GM19043 (cell line): ENCODE results near the gene MET.

ENCODE experiments used
- ATAC-seq: cut with Tn5 transposase; IDR thresholded peaks from one replicate; pipeline ENCODE4 v1.9.1; 2021; ENCODE audit warnings: low read depth; ENCODE audit not compliant: unreplicated experiment

Gene MET

DNA sequence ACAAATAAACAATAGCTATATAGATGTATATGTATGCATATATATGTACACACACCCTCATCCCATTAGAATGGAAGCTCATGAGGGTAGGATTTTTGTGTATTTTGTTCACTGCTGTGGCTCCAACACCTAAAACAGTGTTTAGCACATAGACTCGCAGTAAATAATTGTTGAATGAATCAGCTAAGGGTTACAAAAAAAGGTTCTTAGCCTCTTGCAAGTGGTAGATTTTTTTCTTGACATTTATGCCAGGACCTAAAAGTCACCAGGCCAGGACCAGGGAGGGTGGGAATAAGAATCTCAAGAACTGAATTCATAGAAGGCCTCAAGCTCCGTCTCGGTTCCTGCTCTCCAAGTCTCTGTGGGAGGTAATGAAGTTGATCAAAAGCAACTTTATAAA, 107.9 kb downstream of the MET start:
- ATAC-seq = no peak

DNA sequence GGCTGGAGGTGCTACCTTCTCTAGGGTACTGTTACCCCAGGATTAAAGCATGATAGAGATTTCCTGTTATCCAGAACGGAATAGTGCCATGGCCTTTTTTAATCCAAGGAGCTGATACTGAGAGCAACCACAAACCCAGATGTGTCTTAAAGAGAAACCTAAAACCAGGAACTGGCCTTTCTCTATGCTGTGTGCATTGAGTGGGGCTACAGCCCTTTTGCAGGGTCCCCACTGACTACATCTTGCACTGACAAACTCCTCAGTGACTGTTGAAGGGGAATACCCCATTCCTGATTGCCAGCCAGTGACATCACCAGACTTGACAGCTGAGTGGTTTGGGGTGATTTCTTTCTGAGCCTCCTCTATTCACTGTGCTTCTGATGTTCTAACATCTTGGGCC, 108.5 kb downstream of the MET start:
- ATAC-seq = no peak

DNA sequence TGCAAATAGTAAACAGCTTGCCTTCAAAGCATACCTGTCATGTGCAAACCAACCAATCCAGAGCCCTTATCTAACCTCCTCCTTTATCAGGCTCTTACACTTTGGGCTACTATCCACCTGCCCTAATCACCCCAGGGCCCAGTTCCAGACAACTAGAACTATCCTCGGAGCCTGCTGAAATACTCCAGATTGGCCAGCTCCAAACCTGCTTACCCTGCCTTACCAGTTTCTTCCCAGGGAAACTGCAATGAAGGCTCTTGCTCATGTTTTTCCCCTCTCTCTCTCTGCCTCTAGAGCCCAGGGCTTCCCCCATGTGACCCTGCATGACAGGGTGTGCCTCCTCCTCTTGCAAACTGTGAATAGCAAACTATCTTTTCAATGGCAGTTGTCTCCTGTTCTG, 109.0 kb downstream of the MET start:
- ATAC-seq = no peak

DNA sequence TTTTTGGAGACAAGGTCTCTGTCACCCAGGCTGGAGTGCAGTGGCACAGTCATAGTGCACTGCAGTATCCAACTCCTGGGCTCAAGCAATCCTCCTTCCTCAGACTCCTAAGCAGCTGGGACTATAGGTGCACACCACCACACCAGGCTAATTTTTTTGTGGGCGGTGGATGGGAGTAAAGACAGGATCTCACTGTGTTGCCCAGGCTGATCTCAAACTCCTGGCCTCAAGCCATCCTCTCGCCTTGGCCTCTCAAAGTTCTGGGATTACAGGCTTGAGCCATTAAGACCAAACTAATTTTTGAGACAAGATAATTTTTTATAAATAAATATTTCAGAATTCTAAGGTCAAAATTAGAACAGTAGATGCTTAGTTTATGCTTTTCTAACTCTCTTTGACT, 109.6 kb downstream of the MET start:
- ATAC-seq = no peak

DNA sequence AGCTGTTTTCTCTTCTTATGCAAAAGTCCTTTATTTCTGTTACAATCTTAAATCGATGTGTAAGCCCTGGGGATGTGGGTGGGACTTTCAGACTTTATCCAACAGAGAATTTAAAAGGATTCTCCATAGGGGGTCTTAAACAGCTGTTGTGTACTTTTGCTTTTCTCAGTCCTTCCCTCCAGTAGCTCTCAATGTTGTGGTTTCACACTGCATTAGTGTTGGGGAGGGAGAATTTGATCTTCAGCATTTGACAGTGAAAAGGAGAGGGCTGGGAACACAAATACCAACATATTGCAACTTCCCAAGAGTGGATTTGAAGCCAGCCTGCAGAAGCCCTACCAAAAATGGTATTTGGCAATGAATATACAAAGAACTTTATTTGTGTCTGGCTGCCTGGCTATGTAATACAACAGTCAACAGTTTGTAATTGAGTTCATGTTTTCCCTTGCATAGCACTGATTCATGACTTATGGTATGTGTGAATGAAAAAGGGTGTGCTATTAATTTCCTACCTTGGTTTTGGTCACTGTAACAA, 110.2 kb downstream of the MET start:
- no peak for ATAC-seq

DNA sequence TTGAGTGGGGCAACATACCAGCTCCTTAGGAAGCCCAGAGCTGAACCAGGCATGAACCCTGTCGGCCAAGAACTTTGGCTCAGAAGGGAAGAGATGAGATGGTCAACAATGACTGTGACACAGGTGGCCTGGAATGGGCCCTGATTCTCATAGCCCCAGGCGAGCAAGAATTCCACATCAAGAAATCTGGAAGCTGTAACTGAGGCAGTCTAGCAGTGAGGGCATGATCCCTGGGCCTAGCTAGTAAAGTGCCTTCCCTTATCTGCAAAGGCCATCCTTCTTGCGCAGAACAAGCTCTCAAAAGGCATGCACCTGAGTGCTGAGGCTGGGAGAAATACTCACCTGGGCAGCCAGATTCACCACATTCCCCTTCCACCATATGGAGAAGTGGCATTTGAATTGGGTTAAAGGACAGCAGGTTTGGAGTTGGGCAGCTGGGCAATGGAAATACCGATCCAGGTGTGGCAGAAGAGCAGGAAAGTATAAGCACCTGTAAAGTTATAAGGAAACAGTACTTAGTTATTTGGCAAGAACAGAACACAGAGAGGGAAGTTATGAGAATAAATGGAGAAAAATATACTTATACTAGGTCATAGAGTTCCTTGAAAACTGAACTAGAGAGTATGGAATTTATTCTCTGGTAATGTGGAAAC, 111.8 kb downstream of the MET start:
- ATAC-seq = no peak

DNA sequence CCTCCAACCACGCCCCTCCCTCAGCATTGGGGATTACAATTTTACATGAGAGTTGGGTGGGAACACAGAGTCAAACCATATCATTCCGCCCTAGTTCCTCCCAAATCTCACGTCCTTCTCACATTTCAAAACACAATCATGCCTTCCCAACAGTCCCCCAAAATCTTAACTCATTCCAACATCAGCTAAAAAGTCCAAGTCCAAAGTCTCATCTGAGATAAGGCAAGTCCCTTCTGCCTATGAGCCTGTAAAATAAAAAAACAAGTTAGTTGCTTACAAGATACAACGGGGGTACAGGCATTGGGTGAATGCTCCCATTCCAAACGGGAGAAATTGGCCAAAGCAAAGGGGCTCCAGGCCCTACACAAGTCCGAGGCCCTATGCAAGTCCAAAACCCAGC, 112.7 kb downstream of the MET start:
- no peak for ATAC-seq

DNA sequence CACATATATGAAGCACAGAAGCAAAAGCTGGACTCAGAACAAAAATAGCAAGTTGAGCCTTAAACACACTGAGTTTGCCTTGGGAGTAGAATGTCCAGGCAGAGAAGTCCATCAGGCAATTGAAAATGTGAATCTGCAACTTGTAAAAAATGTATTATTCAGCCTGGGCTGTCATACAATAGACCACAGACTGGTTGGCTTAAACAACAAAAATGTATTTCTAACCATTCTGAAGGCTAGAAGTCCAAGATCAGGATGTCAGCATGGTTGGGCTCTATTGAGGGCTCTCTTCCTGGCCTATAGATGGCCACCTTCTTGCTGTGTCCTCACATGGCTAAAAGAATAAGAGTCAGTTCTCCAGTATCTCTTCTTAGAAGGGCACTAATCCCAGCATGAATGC, 113.8 kb downstream of the MET start:
- ATAC-seq = no peak

DNA sequence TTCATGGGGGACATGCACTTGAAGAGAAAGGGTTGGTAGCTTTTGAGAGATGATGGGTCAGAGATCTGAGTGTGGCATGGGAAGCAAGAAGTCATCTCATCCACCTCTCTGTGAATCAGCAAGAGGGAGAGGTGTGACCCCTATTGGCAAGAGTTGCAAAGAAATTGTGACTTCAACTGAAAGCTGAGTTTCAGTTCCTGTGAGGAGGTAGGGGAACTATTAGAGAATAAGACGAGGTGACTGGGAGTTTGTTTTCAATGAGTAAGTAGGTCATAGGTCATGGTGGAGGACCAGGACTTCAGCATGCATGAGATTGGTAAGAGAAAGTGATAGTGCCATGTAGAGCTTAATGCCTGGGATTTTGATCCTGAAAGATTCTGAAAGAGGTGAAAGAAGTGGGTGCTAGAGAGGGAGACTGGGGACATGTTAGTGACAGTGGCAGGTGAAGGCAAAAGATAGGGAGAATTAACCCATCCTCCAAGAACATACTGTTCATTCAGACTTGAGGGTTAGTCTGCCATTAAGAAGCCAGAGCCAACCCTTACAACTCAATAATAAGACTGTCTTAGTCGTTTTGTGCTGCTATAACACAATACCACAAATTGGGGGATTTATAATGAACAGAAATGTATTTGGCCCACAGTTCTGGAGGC, 114.9 kb downstream of the MET start:
- ATAC-seq = peak; percentile 98

DNA sequence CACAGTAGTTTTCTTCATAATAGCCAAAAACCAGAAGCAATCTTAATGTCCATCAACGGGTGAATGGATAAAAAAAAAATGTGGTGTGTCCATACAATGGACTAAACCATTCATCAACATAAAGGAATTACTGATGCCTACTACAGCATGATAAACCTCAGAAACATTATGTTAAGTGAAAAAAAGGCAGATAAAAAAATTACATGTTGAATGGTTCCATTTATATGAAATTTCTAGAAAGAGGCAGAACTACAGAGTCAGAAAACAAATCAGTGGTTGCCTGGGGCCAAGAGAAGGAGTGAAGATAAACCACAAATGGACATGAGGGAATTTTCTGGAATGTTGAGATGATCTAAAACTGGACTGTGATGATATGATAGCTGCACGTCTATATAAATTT, 115.9 kb downstream of the MET start:
- ATAC-seq = no peak

DNA sequence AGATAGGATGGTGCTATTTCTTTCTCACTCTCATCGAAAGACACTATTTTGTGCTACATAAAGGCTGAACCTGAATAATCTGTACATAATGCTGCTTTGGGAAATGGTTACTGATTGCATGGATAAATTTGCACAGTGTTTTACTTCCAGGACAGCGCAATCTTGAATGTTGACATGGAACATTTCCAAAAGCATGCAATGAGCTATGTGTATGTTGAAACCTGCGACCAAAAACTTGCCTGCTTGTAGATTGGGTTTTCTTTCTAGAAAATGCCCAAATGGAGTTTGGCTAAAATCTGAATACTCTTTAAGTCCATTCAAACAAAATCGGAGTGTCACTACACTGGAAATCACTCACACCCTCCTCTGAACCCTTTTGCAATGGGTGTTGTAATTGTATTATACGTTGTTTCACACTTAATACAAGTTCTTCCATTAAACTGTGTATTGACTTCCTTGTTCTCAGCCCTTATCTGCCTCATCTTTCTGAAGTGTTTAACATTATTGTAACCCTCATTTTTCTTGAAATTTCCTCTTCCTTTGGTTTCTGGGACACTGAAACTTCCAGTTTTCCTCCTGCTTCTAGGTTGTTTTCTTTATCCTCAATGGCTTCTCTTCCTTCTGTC, 116.7 kb downstream of the MET start:
- no peak for ATAC-seq

DNA sequence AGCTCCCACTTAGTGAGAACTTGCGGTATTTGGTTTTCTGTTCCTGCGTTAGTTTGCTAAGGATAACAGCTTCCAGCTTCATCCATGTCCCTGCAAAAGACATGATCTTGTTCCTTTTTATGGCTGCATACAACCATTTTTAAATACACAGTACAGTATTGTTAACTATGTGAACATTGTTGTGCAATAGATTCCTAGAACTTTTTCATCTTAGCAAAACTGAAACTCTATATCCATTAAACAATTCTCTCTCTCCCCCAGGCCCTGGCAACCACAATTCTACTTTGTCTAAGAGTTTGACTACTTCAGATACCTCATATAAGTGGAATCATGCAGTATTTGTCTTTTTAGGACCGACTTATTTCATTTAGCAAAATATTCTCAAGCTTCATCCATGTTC, 118.0 kb downstream of the MET start:
- no peak for ATAC-seq

DNA sequence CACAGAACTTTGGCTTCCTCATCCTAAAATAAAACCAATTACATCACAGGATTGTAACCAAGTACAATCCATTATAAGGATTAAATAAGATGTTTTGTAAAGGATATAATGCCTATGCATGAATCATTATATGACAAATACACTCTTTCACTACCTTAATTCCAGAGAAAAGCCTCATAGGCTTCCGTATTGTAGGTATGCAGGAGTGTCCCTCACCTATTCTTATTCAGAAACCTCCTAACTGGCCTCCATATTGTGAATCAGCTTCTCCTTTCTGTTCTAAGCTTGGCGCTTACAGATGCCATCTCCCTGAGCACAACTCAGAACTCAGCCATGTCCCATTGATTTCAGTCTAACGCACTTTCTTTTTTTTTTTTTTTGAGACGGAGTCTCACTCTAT, 120.8 kb downstream of the MET start:
- no peak for ATAC-seq

DNA sequence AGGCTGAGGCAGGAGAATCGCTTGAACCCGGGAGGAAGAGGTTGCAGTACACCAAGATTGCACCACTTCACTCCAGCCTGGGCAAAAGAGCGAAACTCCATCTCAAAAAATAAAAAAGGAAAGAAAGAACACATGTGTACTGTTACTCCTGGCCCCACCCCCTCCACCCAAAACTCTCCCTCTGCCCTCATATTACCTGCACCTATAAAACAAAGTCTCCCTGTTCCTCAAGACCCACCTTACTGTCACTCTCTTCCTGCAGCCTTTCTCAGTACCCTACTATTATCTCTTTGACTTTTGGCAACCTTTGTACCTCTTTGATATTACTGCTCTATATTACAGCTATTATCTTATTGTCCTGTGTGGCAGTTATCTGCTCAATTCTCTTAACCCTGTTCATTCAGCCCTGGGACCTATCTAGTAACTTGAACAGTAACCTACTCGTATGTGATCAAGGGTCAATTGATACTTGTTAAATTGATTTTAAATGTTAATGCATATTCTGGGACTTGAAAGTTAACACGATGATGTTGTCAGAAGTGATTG, 121.9 kb downstream of the MET start:
- ATAC-seq = no peak

DNA sequence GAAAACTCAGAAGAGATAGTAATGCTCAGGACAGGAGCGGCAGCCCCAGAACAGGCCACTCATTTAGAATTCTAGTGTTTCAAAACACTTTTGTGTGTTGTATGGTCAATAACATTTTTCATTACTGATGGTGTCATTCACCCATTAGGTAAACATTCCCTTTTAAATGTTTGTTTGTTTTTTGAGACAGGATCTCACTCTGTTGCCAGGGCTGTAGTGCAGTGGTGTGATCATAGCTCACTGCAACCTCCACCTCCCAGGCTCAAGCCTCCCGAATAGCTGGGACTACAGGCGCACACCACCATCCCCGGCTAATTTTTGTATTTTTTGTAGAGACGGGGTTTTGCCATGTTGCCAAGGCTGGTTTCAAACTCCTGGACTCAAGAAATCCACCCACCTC, 124.5 kb downstream of the MET start:
- no peak for ATAC-seq

DNA sequence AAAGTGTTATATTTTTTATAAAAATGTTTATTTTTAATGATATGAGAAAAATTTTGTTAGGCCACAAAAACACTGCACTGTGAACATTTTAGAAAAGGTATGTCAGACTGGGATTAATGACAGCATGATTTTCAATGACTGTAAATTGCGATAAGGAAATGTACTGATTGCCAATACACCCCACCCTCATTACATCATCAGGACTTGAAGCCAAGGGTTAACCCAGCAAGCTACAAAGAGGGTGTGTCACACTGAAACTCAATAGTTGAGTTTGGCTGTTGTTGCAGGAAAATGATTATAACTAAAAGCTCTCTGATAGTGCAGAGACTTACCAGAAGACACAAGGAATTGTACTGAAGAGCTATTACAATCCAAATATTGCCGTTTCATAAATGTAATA, 125.6 kb downstream of the MET start:
- no peak for ATAC-seq

DNA sequence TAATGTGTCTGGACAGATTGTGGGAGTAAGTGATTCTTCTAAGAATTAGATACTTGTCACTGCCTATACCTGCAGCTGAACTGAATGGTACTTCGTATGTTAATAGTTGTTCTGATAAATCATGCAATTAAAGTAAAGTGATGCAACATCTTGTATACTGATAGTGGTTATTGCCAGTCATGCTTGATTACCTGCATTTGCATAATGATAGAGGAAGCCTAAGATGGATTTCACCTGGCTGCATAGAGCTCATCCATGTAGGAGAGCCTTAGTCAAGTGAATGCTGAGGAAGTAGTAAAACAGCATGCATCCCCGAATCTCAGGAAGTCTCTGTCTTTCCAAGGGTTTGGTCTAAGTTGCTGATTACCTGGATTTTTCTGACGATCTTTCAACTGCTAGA, 126.2 kb downstream of the MET start:
- no peak for ATAC-seq

DNA sequence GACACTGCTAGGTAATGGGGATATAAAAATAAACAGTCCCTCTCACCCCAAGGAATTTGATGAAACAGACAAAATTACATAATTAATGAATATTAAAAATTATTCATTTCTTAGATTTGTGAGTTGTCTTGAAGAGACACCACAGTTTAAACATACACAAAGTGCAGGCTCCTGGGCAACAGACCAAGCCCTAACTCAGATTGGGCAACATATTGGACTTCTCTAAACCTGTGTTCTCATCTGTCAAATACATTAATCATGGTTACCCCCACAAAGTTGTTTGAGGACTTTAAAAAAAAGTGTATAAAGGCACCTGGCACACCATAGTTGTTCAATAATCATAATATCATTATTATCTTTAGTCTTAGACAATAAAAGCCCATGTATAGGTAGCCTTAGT, 127.9 kb downstream of the MET start:
- no peak for ATAC-seq

DNA sequence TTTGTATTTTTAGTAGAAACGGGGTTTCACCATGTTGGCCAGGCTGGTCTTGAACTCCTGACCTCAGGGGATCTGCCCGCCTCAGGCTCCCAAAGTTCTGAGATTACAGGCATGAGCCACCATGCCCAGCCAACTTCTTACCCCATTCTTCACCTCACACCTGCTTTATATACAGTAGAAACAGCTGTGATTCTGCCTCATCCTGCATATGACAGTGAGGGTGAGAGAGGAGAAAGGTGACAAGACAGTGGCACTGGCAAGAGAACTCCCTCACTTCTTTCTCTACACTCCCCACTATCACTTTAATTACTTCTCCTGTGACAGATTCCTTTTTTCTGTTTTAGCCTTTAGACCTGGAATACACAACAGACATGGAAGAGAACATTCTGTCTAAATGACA, 128.6 kb downstream of the MET start:
- ATAC-seq = no peak

DNA sequence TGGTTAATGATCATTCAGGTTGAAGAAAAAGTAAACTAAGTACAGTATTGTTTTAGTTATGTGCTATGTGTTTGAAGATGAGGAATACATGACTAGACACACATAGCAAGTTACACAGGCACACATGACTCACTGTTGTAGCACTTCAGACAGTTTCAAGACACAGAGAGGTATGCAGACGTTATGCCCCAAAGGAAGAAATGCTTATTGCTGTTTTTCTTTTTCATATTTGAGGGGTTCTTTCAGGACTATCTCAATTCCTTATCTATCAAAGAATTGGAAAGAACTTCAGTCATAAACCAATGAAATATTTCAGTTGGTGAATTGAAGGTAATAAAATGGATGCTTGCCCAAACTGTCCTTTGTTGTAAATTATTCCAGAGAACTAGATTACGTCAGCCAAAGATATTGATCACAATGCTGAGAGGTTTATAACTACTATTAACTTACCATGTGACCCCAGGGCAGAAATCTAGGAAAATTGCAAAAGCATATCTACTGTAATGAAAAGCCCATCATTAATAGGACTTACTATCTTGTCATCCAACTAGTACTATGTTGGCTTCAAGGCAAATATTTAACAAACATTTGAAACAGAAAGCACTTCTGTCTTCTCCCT, 129.2 kb downstream of the MET start:
- no peak for ATAC-seq

DNA sequence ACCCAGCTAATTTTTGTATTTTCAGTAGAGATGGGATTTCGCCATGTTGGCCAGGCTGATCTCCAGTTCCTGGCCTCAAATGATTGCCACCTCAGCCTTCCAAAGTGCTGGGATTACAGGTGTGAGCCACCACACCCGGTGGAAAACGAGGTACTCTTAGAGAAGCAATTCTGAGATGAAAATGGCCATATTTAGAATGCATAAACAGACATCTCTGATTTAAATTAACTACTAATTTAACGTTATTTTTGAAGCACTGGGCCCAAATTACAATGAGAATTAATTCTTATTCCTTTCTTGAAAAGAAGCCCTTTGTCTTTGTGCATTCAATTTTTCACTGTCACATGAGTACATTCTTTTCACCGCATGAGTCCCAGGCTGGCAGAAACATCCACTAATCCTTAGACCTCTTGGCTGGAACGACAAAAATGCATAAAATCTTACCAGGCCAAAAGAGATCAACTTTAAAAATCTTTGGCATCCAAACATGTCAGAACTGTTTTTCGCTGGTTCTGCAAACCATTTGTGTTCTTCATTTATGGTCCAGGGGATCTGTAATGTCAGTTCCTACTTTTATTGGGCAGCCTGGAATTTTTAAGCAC, 130.2 kb downstream of the MET start:
- no peak for ATAC-seq
